Smooth muscle cell (in vitro differentiated cells): ENCODE results near the gene RABEPK. TPM values are rescaled to one million over a fixed set of nuclear protein-coding genes. Genes with fewer than 3 reads are reported as not detected.
"Not testable (repeated sequence)": the region's sequence is repeated elsewhere in the genome, so short reads cannot be mapped to it uniquely, and the experiment has no call there.

ENCODE experiments used
- DNase-seq: peaks from one replicate; lab custom pipeline; 2025; ENCODE audit not compliant: unreplicated experiment; lab: John Stamatoyannopoulos, UW
- H2AFZ ChIP-seq: fragments of 200-600 bp; sonication (generic); 2 replicates; pipeline ENCODE4 v1.6.0; 2016; ENCODE audit warnings: antibody characterized with exemption, low read depth, mild to moderate bottlenecking
- H3F3A ChIP-seq: fragments of 200-600 bp; sonication (generic); 2 replicates; pipeline ENCODE4 v1.6.0; 2017; ENCODE audit warnings: antibody characterized with exemption, low read depth
- H3K27ac ChIP-seq: fragments of 200-600 bp; sonication (generic); 2 replicates; pipeline ENCODE4 v1.5.1; 2016; ENCODE audit warnings: low read depth, mild to moderate bottlenecking
- H3K27me3 ChIP-seq: fragments of 200-600 bp; sonication (generic); 2 replicates; pipeline ENCODE4 v1.6.1; 2016; ENCODE audit warnings: low read depth, mild to moderate bottlenecking
- H3K36me3 ChIP-seq: fragments of 200-600 bp; sonication (generic); 2 replicates; pipeline ENCODE4 v1.5.1; 2016; ENCODE audit warnings: low read depth
- H3K4me1 ChIP-seq: fragments of 200-600 bp; sonication (generic); 2 replicates; pipeline ENCODE4 v1.5.1; 2016; ENCODE audit warnings: low read depth
- H3K4me2 ChIP-seq: fragments of 200-600 bp; sonication (generic); 2 replicates; pipeline ENCODE4 v1.6.0; 2016; ENCODE audit warnings: mild to moderate bottlenecking
- H3K4me3 ChIP-seq: fragments of 200-600 bp; sonication (generic); 2 replicates; pipeline ENCODE4 v1.5.1; 2016; ENCODE audit warnings: mild to moderate bottlenecking
- H3K79me2 ChIP-seq: fragments of 200-600 bp; sonication (generic); 2 replicates; pipeline ENCODE4 v1.6.0; 2016; ENCODE audit warnings: low read depth, mild to moderate bottlenecking
- H3K9ac ChIP-seq: fragments of 200-600 bp; sonication (generic); 2 replicates; pipeline ENCODE4 v1.6.0; 2016; ENCODE audit warnings: low read depth
- H3K9me3 ChIP-seq: fragments of 200-600 bp; sonication (generic); replicated peaks from 2 replicates; pipeline ENCODE4 v1.5.1; 2016; ENCODE audit warnings: low read depth
- H4K20me1 ChIP-seq: fragments of 200-600 bp; sonication (generic); 2 replicates; pipeline ENCODE4 v1.6.0; 2016; ENCODE audit warnings: low read depth
- WGBS: methylation state at CpG from one replicate; pipeline ENCODE4 v1.1.7; 2016; ENCODE audit warnings: low lambda C conversion rate; 5-methylcytosine and 5-hydroxymethylcytosine counted together
- polyA plus RNA-seq: library from polyadenylated mRNA; unstranded; fragments of >200 nt; fragmentation: Nextera tagmentation; extraction: Ambion mirVana; gene quantifications from 2 replicates; pipeline ENCODE4 v1.2.1, GENCODE V29; 2016
- total RNA-seq: library from RNA; depleted of rRNA; stranded (reverse); fragments of >200 nt; gene quantifications from 2 replicates; pipeline ENCODE4 v1.2.3, GENCODE V29; 2014
- TF ChIP-seq, protein P1 (sequence below): fragments of 200-600 bp; sonication (generic); IDR thresholded peaks from 2 replicates; pipeline ENCODE4 v1.5.1; 2017; ENCODE audit warnings: borderline replicate concordance, mild to moderate bottlenecking, antibody characterized with exemption; ENCODE audit not compliant: insufficient read depth, poor library complexity, severe bottlenecking

Gene RABEPK
- total and polyA plus RNA-seq, 2 experiments from 2014 or later: 20.9 to 42.9 TPM

DNA sequence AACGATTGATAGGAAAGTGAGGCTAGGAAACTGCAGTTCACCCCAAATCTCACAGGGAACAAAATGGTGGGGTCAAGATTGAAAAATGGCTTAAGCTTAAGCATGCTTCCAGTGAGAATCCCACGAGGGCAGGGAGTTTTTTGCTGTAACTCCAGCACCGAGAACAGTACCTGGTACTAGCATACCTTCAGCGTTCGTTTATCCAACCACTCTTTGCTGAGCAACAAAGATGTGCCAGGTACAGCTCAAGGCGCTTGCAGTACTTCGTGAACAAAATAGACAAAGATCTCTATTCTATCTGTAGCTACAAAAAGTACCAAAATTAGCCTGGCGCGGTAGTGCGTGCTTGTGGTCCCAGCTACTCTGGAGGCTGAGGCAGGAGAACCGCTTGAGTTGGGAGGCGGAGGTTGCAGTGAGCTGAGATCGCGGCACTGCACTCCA lies 10.0 kb upstream of the RABEPK start:
- Histone ChIP-seq H3K9ac (peak overlapping the region; percentile 98), H3K4me3 (peak overlapping the region; percentile 97), H3K4me2 (peak overlapping the region; percentile 96), H3K4me1 (peaks cover 7% of the 10 kb centered on the region), H2AFZ (peak overlapping the region; percentile 97), H3K79me2 (peaks cover 57% of the 10 kb centered on the region), H3K36me3 (no peaks in the 10 kb centered on the region), H3K27me3 (no peaks in the 10 kb centered on the region), H3K9me3 (no peaks in the 10 kb centered on the region), H3K27ac (peak overlapping the region; percentile 89), H4K20me1 (peaks cover 32% of the 10 kb centered on the region), H3F3A (no peaks in the 10 kb centered on the region)
- TF ChIP-seq, protein P1, sequence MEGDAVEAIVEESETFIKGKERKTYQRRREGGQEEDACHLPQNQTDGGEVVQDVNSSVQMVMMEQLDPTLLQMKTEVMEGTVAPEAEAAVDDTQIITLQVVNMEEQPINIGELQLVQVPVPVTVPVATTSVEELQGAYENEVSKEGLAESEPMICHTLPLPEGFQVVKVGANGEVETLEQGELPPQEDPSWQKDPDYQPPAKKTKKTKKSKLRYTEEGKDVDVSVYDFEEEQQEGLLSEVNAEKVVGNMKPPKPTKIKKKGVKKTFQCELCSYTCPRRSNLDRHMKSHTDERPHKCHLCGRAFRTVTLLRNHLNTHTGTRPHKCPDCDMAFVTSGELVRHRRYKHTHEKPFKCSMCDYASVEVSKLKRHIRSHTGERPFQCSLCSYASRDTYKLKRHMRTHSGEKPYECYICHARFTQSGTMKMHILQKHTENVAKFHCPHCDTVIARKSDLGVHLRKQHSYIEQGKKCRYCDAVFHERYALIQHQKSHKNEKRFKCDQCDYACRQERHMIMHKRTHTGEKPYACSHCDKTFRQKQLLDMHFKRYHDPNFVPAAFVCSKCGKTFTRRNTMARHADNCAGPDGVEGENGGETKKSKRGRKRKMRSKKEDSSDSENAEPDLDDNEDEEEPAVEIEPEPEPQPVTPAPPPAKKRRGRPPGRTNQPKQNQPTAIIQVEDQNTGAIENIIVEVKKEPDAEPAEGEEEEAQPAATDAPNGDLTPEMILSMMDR: no peak
- no peak for DNase-seq
- 76% methylated on average over 14 of the region's 14 CpGs for WGBS

DNA sequence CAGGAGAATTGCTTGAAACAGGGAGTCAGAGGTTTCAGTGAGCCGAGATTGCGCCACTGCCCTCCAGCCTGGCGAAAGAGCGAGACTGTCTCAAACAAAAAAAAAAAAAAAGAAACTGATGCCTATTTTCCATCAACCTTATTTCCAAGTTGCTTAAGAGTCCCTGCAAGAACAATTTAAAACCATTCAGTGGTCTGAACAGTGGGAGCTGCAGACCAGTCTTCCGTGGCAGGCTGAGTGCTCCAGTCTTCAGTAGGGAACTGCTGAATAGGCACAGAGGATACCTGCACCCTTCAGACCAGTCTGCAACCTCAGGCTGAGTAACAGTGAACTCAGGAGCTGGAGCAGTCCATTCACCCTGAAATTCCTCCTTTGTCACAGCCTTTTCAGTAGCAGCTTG lies 5.9 kb upstream of the RABEPK start:
- H3F3A ChIP-seq, H3K4me1 ChIP-seq, H4K20me1 ChIP-seq, H3K27me3 ChIP-seq, H3K27ac ChIP-seq, H3K9ac ChIP-seq, H3K4me3 ChIP-seq, H3K9me3 ChIP-seq, DNase-seq, H2AFZ ChIP-seq, H3K4me2 ChIP-seq, H3K36me3 ChIP-seq: not testable (repeated sequence)
- WGBS: 92% methylated on average over 5 of the region's 5 CpGs
- H3K79me2 ChIP-seq: peaks cover 16% of the 10 kb centered on the region

DNA sequence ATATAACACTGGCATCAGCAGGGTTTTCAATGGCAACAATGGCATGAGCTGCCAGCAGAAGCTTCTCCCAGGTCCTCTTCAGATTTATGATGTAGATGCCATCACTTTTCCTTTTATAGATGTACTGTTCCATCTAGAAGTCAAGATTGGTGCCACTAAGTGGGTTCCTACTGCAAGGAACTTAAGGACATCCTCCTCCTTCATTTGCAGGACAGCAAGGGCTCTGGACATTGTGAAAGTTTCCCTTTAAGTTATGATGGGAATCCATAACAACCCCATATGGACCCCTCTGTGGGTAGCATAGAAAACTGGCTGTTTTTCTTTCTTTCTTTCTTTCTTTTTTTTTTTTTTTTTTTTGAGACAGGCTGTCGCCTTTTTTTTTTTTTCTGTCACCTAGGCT lies 4.8 kb upstream of the RABEPK start:
- not testable (repeated sequence) for H3K4me3 ChIP-seq, H3K36me3 ChIP-seq, H3K27ac ChIP-seq, H3K4me1 ChIP-seq, H3K27me3 ChIP-seq, H3K79me2 ChIP-seq, H4K20me1 ChIP-seq, H3F3A ChIP-seq, H3K4me2 ChIP-seq, DNase-seq, H3K9ac ChIP-seq, H2AFZ ChIP-seq, H3K9me3 ChIP-seq
- WGBS: 60% methylated on average over 1 of the region's 1 CpG

DNA sequence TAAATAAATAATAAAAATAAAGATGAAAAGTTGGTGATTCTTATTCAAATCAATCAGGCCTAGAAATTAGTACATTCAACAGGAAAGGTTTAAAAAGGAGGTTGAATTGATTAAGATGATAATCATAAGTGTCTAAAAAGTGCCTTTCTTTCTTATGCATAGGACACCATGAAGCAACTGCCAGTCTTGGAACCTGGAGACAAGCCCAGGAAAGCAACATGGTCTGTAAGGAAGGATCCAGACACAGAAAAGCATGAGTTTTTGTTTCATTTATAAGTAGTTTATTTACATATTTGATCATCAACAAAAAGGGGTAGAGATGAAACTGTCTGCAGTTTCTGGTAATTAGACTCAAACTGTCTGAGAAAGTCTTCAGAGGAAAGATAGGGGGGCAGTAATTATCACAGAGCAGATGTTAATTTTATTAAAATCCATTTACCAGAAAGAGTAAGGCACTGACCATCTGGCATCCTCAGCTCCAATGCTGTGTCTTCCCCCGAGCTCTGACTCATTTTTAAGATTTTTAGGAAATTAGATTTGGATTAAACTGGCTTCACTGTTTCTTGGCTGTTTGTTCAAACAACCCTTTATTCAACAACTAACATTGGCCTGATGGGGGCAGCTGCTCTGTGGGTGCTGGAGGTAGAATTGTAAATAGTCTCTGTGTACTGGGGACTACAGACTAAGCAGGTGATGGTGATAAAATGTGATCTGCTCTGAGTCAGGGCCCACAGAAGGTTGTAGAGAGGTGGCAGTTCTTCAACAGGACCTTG lies 2.7 kb downstream of the RABEPK start:
- no peak for DNase-seq
- Histone ChIP-seq H3K4me3 (no peak overlapping the region), H3K4me2 (no peak overlapping the region), H3K4me1 (peaks cover 9% of the 10 kb centered on the region), H3F3A (peaks cover 7% of the 10 kb centered on the region), H3K36me3 (peaks cover 11% of the 10 kb centered on the region), H3K27ac (no peak overlapping the region), H3K27me3 (no peaks in the 10 kb centered on the region), H3K79me2 (peaks cover 13% of the 10 kb centered on the region), H4K20me1 (no peaks in the 10 kb centered on the region), H3K9me3 (no peaks in the 10 kb centered on the region), H2AFZ (no peak overlapping the region), H3K9ac (no peak overlapping the region)
- TF ChIP-seq, protein P1: no peak
- WGBS: 92% methylated on average over 1 of the region's 1 CpG
